Retinal pigment epithelial cell (primary cell): ENCODE data around the gene LRRC74B.
A peak's percentile ranks its signal among the peaks of the same experiment; 100 is the strongest.
"Not testable (repeated sequence)": the region's sequence is repeated elsewhere in the genome, so short reads cannot be mapped to it uniquely, and the experiment has no call there.

Experiments
- DNase-seq: peaks from one replicate; pipeline ENCODE4 v3.0.0-alpha.2; 2010; ENCODE audit warnings: low read depth
- H3K4me3 ChIP-seq: 2 replicates; pipeline ENCODE4 v1.5.1; 2011; ENCODE audit warnings: mild to moderate bottlenecking, low read length, control low read depth, moderate library complexity
- TF ChIP-seq, protein P1 (sequence below): conservative IDR thresholded peaks from 2 replicates; pipeline ENCODE4 v1.5.1; 2011; ENCODE audit warnings: low read depth, low read length, control low read depth, inconsistent platforms

The LRRC74B gene

DNA sequence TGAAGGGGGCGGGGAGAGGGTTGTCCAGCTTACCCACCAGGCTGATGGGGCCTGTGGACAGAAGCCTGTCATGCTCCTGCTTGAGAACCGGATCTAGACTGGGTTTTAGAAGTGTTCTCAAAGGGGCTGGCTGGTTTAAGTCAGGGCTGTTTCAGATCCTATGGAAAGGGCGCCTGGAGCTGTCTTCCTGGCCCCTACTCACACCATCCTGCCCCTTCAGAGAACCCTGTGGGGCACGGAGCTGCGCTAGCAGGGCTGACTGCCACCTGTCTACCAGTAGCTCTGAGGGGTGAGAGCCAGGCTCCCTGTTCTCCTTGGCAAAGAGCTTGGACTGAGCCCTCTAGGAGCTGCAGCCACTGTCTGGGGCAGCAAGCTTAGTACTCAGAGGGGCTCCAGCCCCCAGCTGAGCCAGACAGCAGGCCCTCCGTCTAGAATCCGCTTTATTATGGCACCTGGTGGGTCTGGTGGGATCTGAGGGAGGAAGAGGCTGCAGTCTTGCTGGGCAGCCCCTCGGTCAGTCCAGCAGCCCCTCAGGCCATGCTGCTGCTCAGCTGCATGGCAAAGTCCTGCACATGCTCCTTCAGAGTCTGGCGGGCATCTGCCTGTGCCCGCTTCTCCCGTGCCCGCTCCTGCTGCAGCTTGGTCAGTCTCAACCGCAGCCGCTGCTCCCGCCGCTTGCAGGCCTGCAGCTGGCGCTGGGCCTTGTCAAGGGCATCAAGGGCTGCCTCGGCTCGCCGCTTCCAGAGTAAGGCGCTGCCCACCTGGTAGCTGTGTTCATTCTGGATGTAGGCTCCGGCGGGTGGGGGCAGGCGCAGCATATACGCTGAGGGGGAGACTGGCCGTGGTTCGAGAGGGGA, 46.2 kb upstream of the LRRC74B start:
- H3K4me3 ChIP-seq: no peak overlapping the region
- no peak for DNase-seq
- TF ChIP-seq, protein P1, sequence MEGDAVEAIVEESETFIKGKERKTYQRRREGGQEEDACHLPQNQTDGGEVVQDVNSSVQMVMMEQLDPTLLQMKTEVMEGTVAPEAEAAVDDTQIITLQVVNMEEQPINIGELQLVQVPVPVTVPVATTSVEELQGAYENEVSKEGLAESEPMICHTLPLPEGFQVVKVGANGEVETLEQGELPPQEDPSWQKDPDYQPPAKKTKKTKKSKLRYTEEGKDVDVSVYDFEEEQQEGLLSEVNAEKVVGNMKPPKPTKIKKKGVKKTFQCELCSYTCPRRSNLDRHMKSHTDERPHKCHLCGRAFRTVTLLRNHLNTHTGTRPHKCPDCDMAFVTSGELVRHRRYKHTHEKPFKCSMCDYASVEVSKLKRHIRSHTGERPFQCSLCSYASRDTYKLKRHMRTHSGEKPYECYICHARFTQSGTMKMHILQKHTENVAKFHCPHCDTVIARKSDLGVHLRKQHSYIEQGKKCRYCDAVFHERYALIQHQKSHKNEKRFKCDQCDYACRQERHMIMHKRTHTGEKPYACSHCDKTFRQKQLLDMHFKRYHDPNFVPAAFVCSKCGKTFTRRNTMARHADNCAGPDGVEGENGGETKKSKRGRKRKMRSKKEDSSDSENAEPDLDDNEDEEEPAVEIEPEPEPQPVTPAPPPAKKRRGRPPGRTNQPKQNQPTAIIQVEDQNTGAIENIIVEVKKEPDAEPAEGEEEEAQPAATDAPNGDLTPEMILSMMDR: no peak

DNA sequence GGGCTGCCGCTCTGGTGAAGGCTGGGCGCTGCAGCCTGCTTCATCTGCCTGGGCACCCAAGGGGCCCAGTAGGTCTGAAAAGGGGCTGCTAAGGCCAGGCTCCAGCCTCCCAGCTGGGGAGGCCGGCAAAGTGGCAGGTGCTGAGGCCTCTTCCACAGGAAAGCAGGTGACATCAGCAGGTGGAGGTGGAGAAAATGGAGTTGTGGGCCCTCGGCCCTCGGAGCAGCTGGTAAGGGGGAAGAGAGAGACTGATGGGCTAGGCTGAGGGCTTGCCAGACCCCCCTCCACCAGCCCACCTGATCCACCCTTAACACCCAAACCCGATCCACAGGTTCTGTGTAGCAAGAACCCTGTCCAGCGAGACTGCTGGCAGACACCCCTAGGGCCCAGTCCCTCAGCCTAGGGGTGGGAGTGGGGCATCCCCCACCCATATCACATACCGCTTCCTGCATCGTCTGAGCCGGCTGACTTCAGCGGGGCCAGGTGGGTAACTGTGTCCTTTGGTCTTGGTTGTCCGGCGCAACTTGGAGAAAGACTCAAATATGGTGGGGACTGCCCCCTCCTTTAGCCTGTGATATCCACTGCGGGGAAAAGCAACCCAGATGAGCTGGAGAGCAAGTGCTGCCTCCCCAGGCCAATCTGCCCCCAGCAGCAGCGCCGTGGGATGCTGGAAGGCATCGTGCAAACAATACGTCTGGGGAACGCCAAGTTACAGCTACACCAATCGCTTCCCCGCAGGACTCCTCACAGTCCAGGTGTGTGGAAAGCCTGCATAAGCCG, 45.3 kb upstream of the LRRC74B start:
- H3K4me3 ChIP-seq: peak overlapping the region; percentile 79
- TF ChIP-seq, protein P1: no peak
- DNase-seq: no peak

DNA sequence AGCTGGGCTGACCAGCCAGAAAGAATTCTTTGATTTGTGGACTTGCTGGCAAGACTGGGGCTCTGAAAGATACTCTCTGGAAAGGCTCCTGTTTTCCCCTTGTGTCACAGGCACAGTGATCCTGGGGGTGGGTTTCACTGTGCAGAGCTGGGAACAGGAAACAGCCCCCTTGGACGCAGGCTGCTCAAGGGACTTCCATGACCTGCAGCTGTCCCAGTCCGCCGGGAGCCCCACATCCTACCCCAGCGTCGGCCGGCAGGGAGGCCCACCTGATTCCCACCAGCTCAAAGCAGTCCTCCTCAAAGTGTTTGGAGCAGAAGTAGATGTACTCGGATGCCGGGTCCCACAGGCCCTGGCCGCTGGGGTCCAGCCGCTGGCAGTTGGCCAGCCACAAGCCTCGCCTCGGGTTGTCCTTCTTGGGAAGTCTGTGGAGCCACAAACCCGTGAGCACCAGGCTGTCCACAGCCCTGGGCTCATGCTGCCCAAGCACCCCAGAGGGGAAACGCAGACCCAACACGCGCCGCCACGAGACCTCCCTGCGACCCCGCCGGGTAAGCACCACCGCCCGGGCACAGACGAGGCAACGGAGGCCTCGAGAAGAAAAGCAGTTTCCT, 44.7 kb upstream of the LRRC74B start:
- TF ChIP-seq, protein P1: no peak

DNA sequence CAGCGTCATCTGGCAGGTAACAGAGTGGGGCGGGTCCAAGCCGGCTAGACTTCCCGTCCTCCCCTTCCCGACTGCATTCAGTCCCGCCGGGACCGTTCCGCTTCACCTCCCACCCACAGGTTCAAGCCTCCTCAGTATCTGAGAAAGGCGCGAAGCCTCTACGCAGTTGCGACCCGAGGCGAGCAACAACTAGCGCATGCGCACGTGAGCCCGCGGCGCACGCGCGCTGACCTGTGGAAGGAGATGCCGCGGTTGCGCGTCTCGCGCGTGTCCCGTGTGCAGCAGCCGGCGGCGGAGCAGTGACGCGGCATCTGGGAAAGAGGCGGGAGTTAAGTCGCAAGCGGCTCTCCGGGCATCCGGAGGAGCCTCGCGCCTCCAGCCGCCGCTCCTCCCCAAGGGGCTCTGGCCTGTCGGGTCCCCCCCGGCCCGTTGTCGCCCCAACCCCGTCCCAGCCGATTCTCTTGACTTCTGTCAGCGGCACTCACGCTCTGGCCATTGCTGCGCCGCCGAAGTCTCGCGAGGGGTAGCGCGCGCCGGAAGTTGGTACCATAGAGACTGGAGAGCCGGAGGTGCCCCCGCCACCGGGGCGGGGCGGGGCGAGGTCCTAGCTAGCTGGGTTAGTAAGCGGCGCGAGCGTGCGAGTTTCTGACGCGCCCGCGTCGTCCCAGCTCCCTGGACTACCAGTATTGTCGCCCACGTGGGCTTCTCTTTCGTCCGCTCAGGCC, 44.0 kb upstream of the LRRC74B start, which contains the start of gene THAP7:
Gene THAP7, minus strand, starts transcription at position 518 of the 725 bp plus-strand sequence. Its CDS starts 207 bp downstream, at position 311.
- peak within 1 kb of the TSS; percentile 79 for H3K4me3 ChIP-seq
- TF ChIP-seq, protein P1: no peak
- DNase-seq: peak; percentile 69

More for the DNA sequence above, 44.7 kb upstream of the LRRC74B start:
- DNase-seq: no peak
- H3K4me3 ChIP-seq: peak overlapping the region; percentile 79

DNA sequence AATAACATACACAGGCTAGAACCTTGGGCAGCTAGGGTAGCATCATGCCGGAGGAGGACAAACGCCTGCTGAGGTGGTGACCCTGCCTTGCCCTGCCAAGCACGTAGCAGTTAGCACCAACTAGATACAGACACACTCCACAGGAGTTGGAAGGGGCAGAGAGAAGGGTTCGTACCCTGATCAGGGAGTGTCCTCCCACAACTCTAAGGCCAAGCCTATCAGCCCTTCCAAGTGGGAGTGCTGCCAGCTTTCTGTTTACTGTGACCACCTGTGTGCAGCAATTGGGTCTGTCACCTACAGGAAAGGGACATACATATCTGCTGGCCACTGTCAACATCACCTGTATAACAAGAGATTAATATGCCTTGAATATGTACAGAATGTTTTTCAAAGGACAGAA, 42.0 kb upstream of the LRRC74B start:
- TF ChIP-seq, protein P1: no peak
- no peak overlapping the region for H3K4me3 ChIP-seq
- DNase-seq: no peak

DNA sequence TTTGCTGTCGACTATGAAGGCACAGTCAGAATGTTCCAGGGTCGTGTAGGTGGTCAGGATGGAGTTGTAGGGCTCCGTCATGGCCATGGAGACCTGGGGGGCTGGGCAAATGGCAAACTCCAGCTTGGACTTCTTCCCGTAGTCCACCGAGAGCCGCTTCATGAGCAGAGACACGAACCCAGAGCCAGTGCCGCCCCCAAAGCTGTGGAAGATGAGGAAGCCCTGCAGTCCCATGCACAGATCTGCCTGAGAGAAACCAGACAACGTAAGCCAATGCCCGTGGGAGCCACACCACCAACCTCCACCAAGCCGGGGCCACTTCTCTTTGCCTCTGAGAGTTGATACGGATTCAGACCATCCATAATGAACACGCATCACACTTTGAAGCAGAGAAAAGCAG, 36.5 kb upstream of the LRRC74B start:
- H3K4me3 ChIP-seq, DNase-seq: not testable (repeated sequence)
